Caco-2 (cell line): ENCODE results near the gene LRRC36. TPM values are rescaled to one million over a fixed set of nuclear protein-coding genes. Genes with fewer than 3 reads are reported as not detected.

Source experiments
- BruUV-seq: library from RNA; stranded (reverse); fragments of 400-500 nt; replicated peaks from 2 replicates; lab custom pipeline; 2021; lab: Mats Ljungman, UMichigan
- CTCF ChIA-PET: fragments of 300-600 bp; sonication (Branson Sonifier 250); formaldehyde crosslinking; loops from one replicate; lab custom pipeline; 2022; ENCODE audit warnings: antibody characterized with exemption; lab: Charles Lee
- POLR2A ChIA-PET: fragments of 300-600 bp; sonication (Branson Sonifier 250); formaldehyde crosslinking; loops from one replicate; lab custom pipeline; 2022; ENCODE audit warnings: antibody characterized with exemption; lab: Charles Lee
- DNase-seq, 2 experiments: peaks; one replicate each; pipeline versions ENCODE4 v3.0.0 to v3.0.0-alpha.2; 2020 to 2022
- H3K27me3 ChIP-seq: replicated peaks from 2 replicates; pipeline ENCODE4 v1.6.0; 2011; ENCODE audit warnings: low read length; ENCODE audit not compliant: control insufficient read depth, insufficient read depth
- H3K36me3 ChIP-seq: 2 replicates; pipeline ENCODE4 v1.5.1; 2011; ENCODE audit warnings: low read length; ENCODE audit not compliant: control insufficient read depth, insufficient read depth
- H3K4me1 ChIP-seq: fragments of 250-450 bp; sonication (Bioruptor Pico); 2 replicates; pipeline ENCODE4 v1.5.1; 2020; ENCODE audit warnings: mild to moderate bottlenecking
- H3K4me3 ChIP-seq: 2 replicates; pipeline ENCODE4 v1.5.1; 2011; ENCODE audit warnings: low read depth, mild to moderate bottlenecking, control low read depth, low read length
- H3K9me3 ChIP-seq: fragments of 250-450 bp; sonication (Bioruptor Pico); 2 replicates; pipeline ENCODE4 v1.5.1; 2020; ENCODE audit warnings: mild to moderate bottlenecking, moderate library complexity
- H3K27ac Mint-ChIP-seq: one replicate; pipeline ENCODE4 v1.8.0; 2022; ENCODE audit warnings: mixed read lengths; ENCODE audit not compliant: unreplicated experiment
- H3K27me3 Mint-ChIP-seq: one replicate; pipeline ENCODE4 v1.8.0; 2022; ENCODE audit warnings: mixed read lengths; ENCODE audit not compliant: insufficient read depth, unreplicated experiment
- H3K36me3 Mint-ChIP-seq: one replicate; pipeline ENCODE4 v1.8.0; 2022; ENCODE audit warnings: mild to moderate bottlenecking, mixed read lengths; ENCODE audit not compliant: insufficient read depth, unreplicated experiment
- H3K4me1 Mint-ChIP-seq: one replicate; pipeline ENCODE4 v1.8.0; 2022; ENCODE audit warnings: low read depth, mixed read lengths; ENCODE audit not compliant: unreplicated experiment
- H3K4me3 Mint-ChIP-seq: one replicate; pipeline ENCODE4 v1.8.0; 2022; ENCODE audit warnings: mild to moderate bottlenecking, moderate library complexity, mixed read lengths; ENCODE audit not compliant: unreplicated experiment
- H3K9me3 Mint-ChIP-seq: one replicate; pipeline ENCODE4 v1.8.0; 2022; ENCODE audit warnings: mixed read lengths; ENCODE audit not compliant: unreplicated experiment
- intact Hi-C: fragments of 100-400 bp; cut with micrococcal nuclease; formaldehyde crosslinking; loops from one replicate; pipeline ENCODE4 v1.10.0; 2022; ENCODE audit not compliant: unreplicated experiment
- total RNA-seq: library from RNA; stranded (reverse); gene quantifications from 2 replicates; pipeline ENCODE4 v1.2.3, GENCODE V29; 2022
- TF ChIP-seq, protein P1 (sequence below), 2 experiments: fragments of 200-600 bp in 1 of 2; IDR thresholded peaks; 1 replicate in 1 of 2; 2 replicates in 1 of 2; pipeline versions ENCODE4 v1.5.1 to v1.8.0; 2011 to 2022; ENCODE audit warnings: antibody characterized with exemption in 1 of 2, control low read depth in 1 of 2, inconsistent platforms in 1 of 2, low read depth in 1 of 2, low read length in 1 of 2, mild to moderate bottlenecking in 1 of 2, moderate library complexity in 1 of 2; ENCODE audit not compliant: insufficient read depth in 1 of 2, severe bottlenecking in 1 of 2, unreplicated experiment in 1 of 2

LRRC36 gene
- total RNA-seq, 1 experiment from 2014 or later, result not detected

DNA sequence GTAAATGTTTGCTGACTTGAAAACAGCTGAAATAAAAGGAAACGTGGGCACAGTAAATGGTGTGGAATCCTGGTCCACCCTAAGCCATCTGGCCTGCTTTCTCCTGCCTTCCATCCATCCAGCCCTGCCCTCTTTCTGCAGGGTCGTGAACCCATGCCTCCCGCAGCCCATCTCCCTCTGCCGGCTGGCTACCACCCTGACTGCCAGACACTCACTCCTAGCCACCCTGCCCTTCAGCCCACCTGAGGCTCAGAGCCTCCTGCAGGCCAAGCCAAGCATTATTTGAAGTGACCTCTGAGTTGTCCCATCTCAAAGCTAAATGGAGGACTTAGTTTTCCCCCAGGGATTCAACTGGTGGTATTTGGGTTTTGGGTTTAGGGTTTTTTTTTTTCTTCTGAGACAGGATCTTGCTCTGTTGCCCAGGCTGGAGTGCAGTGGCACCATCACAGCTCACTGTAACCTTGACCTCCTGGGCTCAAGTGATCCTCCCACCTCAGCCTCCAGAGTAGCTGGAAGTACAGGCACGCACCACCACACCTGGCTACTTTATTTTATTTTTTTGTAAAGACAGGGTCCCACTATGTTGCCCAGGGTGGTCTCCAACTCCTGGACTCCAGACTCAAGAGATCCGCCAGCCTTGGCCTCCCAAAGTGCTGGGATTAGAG, 81.3 kb downstream of the LRRC36 start:
- peaks cover 50% of the 10 kb centered on the region for H3K4me1 Mint-ChIP-seq
- DNase-seq, result no peak
- H3K27me3 Mint-ChIP-seq, result no peaks in the 10 kb centered on the region
- POLR2A ChIA-PET, result no interaction called here
- H3K4me3 ChIP-seq, result no peak overlapping the region
- H3K36me3 Mint-ChIP-seq, result peaks cover 10% of the 10 kb centered on the region
- CTCF ChIA-PET, result interaction anchor here (1.2 kb wide), 1 partner anchor 20 kb away, joined by 3 read pairs; no protein-coding TSS in a partner anchor
- intact Hi-C loops, result no loop called here
- H3K27ac Mint-ChIP-seq, result peak overlapping the region; percentile 82
- no peaks in the 10 kb centered on the region for H3K27me3 ChIP-seq
- TF ChIP-seq, protein P1, sequence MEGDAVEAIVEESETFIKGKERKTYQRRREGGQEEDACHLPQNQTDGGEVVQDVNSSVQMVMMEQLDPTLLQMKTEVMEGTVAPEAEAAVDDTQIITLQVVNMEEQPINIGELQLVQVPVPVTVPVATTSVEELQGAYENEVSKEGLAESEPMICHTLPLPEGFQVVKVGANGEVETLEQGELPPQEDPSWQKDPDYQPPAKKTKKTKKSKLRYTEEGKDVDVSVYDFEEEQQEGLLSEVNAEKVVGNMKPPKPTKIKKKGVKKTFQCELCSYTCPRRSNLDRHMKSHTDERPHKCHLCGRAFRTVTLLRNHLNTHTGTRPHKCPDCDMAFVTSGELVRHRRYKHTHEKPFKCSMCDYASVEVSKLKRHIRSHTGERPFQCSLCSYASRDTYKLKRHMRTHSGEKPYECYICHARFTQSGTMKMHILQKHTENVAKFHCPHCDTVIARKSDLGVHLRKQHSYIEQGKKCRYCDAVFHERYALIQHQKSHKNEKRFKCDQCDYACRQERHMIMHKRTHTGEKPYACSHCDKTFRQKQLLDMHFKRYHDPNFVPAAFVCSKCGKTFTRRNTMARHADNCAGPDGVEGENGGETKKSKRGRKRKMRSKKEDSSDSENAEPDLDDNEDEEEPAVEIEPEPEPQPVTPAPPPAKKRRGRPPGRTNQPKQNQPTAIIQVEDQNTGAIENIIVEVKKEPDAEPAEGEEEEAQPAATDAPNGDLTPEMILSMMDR (IDR thresholded peaks at IDR 0.05; ENCODE audit: insufficient read depth in 1 of 2, low read depth in 1 of 2, low read length in 1 of 2, severe bottlenecking in 1 of 2, unreplicated experiment in 1 of 2), result peak in 1 of 2 experiments; percentile 12
- BruUV-seq, result no TSS peak
- H3K4me3 Mint-ChIP-seq, result no peak overlapping the region
- H3K9me3 Mint-ChIP-seq, result no peaks in the 10 kb centered on the region
- H3K9me3 ChIP-seq, result no peaks in the 10 kb centered on the region
- H3K4me1 ChIP-seq, result peaks cover 51% of the 10 kb centered on the region
- H3K36me3 ChIP-seq, result no peaks in the 10 kb centered on the region

DNA sequence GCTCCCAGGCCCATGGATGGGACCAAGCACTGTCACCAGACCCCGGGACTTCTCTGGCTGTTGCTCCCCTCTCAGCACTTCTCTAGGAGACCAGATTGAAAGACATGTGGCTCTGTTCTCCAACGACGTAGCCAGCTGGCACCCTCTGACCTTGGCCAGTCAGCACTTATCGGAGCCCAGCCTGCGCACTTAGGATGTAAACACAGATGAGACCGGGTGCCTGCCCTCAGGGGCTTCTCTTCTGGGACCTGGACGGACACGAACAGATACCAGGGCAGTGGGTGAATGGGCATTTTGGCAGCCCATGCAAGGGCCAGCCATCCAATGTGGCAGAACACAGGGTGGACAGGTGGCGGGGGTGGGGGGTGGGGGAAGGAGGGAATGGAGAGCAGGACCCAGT, 83.0 kb downstream of the LRRC36 start:
- Histone ChIP-seq H3K4me3 (no peak overlapping the region), H3K27me3 (no peaks in the 10 kb centered on the region), H3K9me3 (no peaks in the 10 kb centered on the region), H3K36me3 (no peaks in the 10 kb centered on the region), H3K4me1 (peaks cover 40% of the 10 kb centered on the region)
- intact Hi-C loops, result no loop called here
- Mint-ChIP-seq H3K9me3 (no peaks in the 10 kb centered on the region), H3K4me1 (peaks cover 40% of the 10 kb centered on the region), H3K27ac (no peak overlapping the region), H3K4me3 (no peak overlapping the region), H3K36me3 (peaks cover 4% of the 10 kb centered on the region), H3K27me3 (no peaks in the 10 kb centered on the region)
- CTCF ChIA-PET, result interaction anchor here (0.7 kb wide), 1 partner anchor 18 kb away, joined by 3 read pairs; no protein-coding TSS in a partner anchor
- POLR2A ChIA-PET, result no interaction called here
- BruUV-seq, result no TSS peak
- TF ChIP-seq, protein P1 (IDR thresholded peaks at IDR 0.05; ENCODE audit: insufficient read depth in 1 of 2, low read depth in 1 of 2, low read length in 1 of 2, severe bottlenecking in 1 of 2, unreplicated experiment in 1 of 2), result no peak
- no peak for DNase-seq

DNA sequence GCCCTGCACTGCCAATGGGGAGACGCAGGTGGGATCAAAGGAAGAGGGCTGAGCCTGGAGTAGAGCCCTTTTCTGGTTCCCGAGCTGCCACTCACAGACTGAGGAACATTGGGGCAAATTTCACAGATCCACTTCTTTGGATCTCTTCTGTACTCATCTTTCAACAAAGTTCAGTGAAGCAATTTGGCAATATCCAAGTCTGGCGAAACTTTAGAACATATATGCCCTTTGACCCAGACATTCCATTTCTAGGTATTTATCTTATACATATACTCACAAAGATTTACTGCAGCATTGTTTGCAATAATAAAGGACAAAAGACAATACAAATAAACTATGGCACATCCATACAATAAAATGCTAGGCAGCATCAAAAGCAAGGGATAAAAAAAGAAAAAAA, 84.7 kb downstream of the LRRC36 start:
- Mint-ChIP-seq H3K36me3 (no peaks in the 10 kb centered on the region), H3K4me3 (no peak overlapping the region), H3K9me3 (no peaks in the 10 kb centered on the region), H3K27me3 (no peaks in the 10 kb centered on the region), H3K27ac (peak overlapping the region; percentile 65), H3K4me1 (peaks cover 25% of the 10 kb centered on the region)
- no TSS peak for BruUV-seq
- peak in 1 of 2 experiments; percentile 57 for DNase-seq
- peaks cover 23% of the 10 kb centered on the region for H3K4me1 ChIP-seq
- H3K9me3 ChIP-seq, result no peaks in the 10 kb centered on the region
- CTCF ChIA-PET, result interaction anchor here (1.0 kb wide), 1 partner anchor 17 kb away, joined by 5 read pairs; no protein-coding TSS in a partner anchor
- H3K27me3 ChIP-seq, result no peaks in the 10 kb centered on the region
- H3K36me3 ChIP-seq, result no peaks in the 10 kb centered on the region
- H3K4me3 ChIP-seq, result no peak overlapping the region
- TF ChIP-seq, protein P1 (IDR thresholded peaks at IDR 0.05; ENCODE audit: insufficient read depth in 1 of 2, low read depth in 1 of 2, low read length in 1 of 2, severe bottlenecking in 1 of 2, unreplicated experiment in 1 of 2), result no peak
- intact Hi-C loops, result no loop called here
- POLR2A ChIA-PET, result interaction anchor here (0.6 kb wide), 1 partner anchor 293 kb away, joined by 5 read pairs; no protein-coding TSS in a partner anchor
